ENCODE measurements around the gene IFNA14.
A peak's percentile ranks its signal among the peaks of the same experiment; 100 is the strongest.

- TF ChIP-seq CTCF (IDR thresholded peaks at IDR 0.05): peak; percentile 35
- no peak for TF ChIP-seq IRF2 (CRISPR knock-in tag; IDR thresholded peaks at IDR 0.05; ENCODE audit: borderline replicate concordance, low read depth)
- no peak for TF ChIP-seq NR1H2 (CRISPR knock-in tag; IDR thresholded peaks at IDR 0.05)
- TF ChIP-seq SP1 (CRISPR knock-in tag; conservative IDR thresholded peaks at IDR 0.05): no peak
- no peak for TF ChIP-seq JUN (CRISPR knock-in tag; IDR thresholded peaks at IDR 0.05)
Observed at GRCh38 chr9:21252721-21253547, 13.1 kb upstream of the IFNA14 start.
